ENCODE measurements around the gene CORO2B. TPM values are rescaled to one million over a fixed set of nuclear protein-coding genes. Genes with fewer than 3 reads are reported as not detected.

CORO2B gene
- total RNA-seq, 1 experiment from 2014 or later = 15.9 TPM

- peak; percentile 59 for DNase-seq (ENCODE audit: low read depth)
Observed at GRCh38 chr15:68553994-68554720, 24.6 kb upstream of the CORO2B start.

- DNase-seq (ENCODE audit: low read depth) = no peak
Observed at GRCh38 chr15:68554721-68555678, 23.8 kb upstream of the CORO2B start.

- no peak for DNase-seq (ENCODE audit: low read depth)
Observed at GRCh38 chr15:68555679-68556037, 23.1 kb upstream of the CORO2B start.

- DNase-seq (ENCODE audit: low read depth) = no peak
Observed at GRCh38 chr15:68556139-68556990, 22.4 kb upstream of the CORO2B start.

GRCh38 chr15:68557469-68558317 lies 21.1 kb upstream of the CORO2B start:
- DNase-seq (ENCODE audit: low read depth) = no peak

GRCh38 chr15:68558318-68559305 lies 20.2 kb upstream of the CORO2B start:
- DNase-seq (ENCODE audit: low read depth) = peak; percentile 13

- DNase-seq (ENCODE audit: low read depth) = peak; percentile 82
Observed at GRCh38 chr15:68559345-68560310, 19.2 kb upstream of the CORO2B start.

- DNase-seq (ENCODE audit: low read depth) = no peak
Observed at GRCh38 chr15:68560501-68561113, 18.2 kb upstream of the CORO2B start.

GRCh38 chr15:68561171-68561900 lies 17.5 kb upstream of the CORO2B start:
- DNase-seq (ENCODE audit: low read depth) = no peak

GRCh38 chr15:68561901-68562300 lies 16.9 kb upstream of the CORO2B start:
- DNase-seq (ENCODE audit: low read depth) = no peak

- no peak for DNase-seq (ENCODE audit: low read depth)
Observed at GRCh38 chr15:68564173-68564572, 14.6 kb upstream of the CORO2B start.

GRCh38 chr15:68565234-68565633 lies 13.6 kb upstream of the CORO2B start:
- DNase-seq (ENCODE audit: low read depth) = no peak

- no peak for DNase-seq (ENCODE audit: low read depth)
Observed at GRCh38 chr15:68565726-68566125, 13.1 kb upstream of the CORO2B start.

GRCh38 chr15:68566377-68566954 lies 12.3 kb upstream of the CORO2B start:
- no peak for DNase-seq (ENCODE audit: low read depth)

- no peak for DNase-seq (ENCODE audit: low read depth)
Observed at GRCh38 chr15:68567345-68567744, 11.4 kb upstream of the CORO2B start.

- DNase-seq (ENCODE audit: low read depth) = no peak
Observed at GRCh38 chr15:68570974-68571373, 7.8 kb upstream of the CORO2B start.

GRCh38 chr15:68571582-68571981 lies 7.2 kb upstream of the CORO2B start:
- no peak for DNase-seq (ENCODE audit: low read depth)

Measured in HT1080 (cell line).